WI38 (cell line): ENCODE data around the gene SSNA1.

ENCODE experiments used
- H3K4me3 ChIP-seq: 2 replicates; pipeline ENCODE4 v1.5.1; 2011; ENCODE audit warnings: low read depth, mild to moderate bottlenecking, control low read depth, low read length
- TF ChIP-seq, protein P1 (sequence below): IDR thresholded peaks from 2 replicates; pipeline ENCODE4 v1.5.1; 2012; ENCODE audit warnings: low read depth, mild to moderate bottlenecking, control low read depth, low read length

SSNA1 gene

DNA sequence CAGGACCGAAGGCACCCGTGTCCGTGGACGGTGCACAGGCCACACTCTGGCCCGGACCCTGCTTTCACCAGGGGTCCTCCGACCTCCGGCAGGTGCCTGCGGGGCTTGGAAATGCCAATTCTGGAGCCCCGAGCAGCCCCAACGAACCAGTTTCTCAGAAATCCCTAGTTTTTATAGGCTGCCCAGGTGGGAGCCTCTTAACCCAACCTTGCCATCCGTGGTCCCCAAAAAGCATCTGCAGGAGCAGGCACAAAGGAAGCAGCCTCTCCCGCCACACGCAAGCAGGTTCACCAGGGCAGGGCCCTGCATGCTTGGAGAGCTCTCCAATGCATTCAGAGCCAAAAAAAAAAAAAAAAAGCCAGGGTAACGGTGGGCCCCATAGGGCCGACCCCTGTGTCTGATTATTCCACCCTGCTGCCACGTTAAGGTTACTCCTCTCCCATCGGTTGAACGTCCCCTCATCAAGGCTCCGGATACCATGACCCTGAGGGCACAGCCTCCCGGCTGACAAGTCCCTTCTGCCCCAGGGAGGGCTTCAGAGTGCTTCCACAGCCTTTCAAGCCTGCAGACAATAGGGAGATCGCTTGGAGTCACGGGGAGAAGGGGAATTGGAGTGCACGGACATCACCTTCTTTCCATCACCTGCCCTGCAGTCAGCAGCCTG, 12.9 kb downstream of the SSNA1 start:
- H3K4me3 ChIP-seq, result peak overlapping the region; percentile 71
- TF ChIP-seq, protein P1, sequence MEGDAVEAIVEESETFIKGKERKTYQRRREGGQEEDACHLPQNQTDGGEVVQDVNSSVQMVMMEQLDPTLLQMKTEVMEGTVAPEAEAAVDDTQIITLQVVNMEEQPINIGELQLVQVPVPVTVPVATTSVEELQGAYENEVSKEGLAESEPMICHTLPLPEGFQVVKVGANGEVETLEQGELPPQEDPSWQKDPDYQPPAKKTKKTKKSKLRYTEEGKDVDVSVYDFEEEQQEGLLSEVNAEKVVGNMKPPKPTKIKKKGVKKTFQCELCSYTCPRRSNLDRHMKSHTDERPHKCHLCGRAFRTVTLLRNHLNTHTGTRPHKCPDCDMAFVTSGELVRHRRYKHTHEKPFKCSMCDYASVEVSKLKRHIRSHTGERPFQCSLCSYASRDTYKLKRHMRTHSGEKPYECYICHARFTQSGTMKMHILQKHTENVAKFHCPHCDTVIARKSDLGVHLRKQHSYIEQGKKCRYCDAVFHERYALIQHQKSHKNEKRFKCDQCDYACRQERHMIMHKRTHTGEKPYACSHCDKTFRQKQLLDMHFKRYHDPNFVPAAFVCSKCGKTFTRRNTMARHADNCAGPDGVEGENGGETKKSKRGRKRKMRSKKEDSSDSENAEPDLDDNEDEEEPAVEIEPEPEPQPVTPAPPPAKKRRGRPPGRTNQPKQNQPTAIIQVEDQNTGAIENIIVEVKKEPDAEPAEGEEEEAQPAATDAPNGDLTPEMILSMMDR, result no peak

DNA sequence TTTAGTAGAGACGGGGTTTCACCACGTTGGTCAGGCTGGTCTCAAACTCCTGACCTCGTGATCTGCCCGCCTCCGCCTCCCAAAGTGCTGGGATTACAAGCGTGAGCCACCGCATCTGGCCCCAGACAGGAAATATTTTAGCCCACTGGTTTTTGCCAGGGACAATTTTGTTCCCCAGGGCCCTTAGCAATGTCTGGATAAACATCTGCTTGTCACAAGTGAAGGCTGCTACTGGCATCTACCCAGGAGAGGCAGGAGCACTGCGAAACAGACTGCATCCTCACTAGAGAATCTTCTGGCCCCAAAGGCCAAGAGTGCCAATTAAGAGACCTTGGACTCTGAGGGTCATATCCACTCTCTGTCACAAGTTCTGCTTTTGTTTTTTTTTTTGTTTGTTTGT, 14.5 kb downstream of the SSNA1 start:
- TF ChIP-seq, protein P1, result no peak
- no peak overlapping the region for H3K4me3 ChIP-seq

DNA sequence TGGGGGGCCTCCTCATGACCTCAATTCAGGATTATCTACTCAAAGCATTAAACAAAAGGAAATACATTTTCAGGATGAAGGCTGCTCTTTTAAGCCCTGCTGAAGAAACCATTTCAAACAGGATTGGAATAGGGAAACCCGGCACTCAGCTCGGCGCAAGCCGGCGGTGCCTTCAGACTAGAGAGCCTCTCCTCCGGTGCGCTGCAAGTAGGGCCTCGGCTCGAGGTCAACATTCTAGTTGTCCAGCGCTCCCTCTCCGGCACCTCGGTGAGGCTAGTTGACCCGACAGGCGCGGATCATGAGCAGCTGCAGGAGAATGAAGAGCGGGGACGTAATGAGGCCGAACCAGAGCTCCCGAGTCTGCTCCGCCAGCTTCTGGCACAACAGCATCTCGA, 16.3 kb downstream of the SSNA1 start:
- TF ChIP-seq, protein P1, result no peak
- H3K4me3 ChIP-seq, result peak overlapping the region; percentile 95

DNA sequence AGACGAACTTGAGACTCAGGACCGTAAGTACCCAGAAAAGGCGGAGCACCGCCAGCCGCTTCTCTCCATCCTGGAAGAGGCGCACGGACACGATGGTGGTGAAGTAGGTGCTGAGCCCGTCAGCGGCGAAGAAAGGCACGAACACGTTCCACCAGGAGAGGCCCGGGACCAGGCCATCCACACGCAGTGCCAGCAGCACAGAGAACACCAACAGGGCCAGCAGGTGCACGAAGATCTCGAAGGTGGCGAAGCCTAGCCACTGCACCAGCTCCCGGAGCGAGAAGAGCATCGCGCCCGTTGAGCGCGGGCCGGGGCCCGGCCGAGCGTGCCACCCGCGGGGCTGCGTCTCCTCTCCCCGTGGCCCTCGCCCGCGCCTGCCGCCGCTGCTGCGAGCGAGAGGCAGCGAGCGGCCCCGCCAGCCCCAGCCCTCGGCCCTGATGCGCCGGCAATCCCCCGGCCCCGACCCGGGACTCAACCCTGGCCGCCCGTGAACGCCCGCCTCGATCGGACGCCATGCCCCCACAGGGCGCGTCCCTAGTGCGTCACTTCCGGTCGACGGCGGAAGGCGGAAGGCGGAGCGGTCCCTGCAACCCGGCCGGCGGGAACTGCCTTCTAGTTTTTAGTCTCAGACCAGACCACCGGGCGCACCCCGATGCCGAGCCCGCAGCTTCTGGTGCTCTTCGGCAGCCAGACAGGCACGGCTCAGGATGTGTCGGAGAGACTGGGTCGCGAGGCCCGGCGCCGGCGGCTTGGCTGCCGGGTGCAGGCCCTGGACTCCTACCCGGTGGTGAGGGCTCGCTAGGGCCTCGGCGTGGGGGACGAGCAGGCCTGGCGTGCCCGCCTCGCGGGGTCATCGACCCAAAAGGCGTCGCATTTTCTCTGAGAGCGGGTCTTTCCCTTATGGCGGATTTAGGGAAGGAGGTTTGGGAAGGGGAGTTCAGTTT, 16.9 kb downstream of the SSNA1 start, which contains the start of the genes NDOR1 and TMEM203:
NDOR1 (plus strand) TSS at position 575 of the 944 bp plus-strand sequence; CDS start at position 653, 78 bp downstream.
TMEM203 (minus strand) TSS at position 523 of the 944 bp plus-strand sequence; CDS start at position 289, 234 bp downstream.
- peak within 1 kb of the TSS; percentile 95 for H3K4me3 ChIP-seq
- TF ChIP-seq, protein P1, result no peak

DNA sequence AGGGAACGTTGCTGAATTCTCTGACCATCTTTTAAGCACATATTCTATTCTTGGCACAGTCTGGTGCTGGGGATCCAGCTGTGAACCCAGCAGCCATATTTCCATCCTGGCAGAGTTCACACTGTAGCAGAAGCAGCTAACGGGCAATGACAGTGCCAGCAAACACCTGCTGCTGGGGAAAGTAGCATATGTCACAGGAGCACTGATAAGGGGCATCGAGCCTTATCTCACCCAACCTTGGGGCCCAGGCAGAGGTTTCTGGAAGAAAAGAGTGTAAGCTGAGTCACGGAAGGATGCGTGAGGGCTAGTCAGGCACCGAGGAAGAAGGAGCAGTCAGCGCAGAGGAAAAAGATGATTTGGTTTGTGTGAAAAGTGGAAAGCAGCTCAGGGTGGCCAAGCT, 18.1 kb downstream of the SSNA1 start:
- TF ChIP-seq, protein P1, result no peak
- H3K4me3 ChIP-seq, result peak overlapping the region; percentile 95

DNA sequence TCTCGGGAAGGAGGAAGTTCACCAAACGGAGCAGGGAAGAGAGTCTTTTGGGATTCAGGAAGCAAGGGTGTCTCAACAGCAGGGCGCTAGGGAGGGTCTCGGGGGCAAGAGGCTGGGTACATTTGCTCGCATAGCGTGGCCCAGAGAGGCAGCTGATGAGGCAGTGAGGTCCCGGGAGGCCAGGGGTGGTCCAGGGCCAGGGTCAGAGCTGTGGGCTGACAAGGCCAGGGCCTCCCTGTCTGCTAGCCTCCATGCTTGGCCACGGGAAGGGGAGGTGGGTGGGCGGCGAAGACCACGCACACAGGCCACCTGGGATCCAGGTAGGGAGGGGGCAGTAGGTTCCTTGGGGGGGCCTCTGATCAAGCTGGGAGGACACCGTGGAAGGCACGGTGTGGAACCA, 23.1 kb downstream of the SSNA1 start:
- H3K4me3 ChIP-seq, result no peak overlapping the region
- TF ChIP-seq, protein P1, result no peak

DNA sequence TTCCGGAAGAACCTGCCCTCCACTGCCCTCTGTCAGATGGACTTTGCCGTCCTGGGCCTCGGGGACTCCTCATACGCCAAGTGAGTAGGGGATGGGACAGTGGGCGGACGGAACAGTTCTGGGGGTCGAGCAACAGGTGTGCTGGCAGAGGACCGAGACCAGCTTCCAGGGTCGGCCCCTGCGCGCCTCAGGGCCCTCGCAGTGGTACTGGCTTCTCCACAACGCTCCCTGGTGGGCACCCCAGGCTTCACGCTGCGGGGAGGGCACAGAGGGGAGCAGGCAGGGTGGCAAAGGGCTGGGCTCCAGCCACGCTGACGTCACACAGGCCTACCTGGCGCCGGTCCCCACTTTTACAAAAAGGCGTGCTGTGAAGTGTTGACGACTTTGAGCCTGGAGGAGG, 24.0 kb downstream of the SSNA1 start:
- TF ChIP-seq, protein P1, result no peak
- H3K4me3 ChIP-seq, result no peak overlapping the region
